ENCODE data around the gene PLK2. TPM values are rescaled to one million over a fixed set of nuclear protein-coding genes. Genes with fewer than 3 reads are reported as not detected.

PLK2 gene
- polyA plus RNA-seq, 1 donor (not counting 4 experiments of a cell fraction or from before 2014, with no cell fraction given) = 295 TPM

- H4K20me1 ChIP-seq (ENCODE audit: control insufficient read depth, extremely low read depth, insufficient read depth, low read length) = no peaks in the 10 kb centered on the region
- no peak overlapping the region for H3K27ac ChIP-seq (ENCODE audit: control insufficient read depth, insufficient read depth, low read length)
- FAIRE-seq = no peak
- H3K27me3 ChIP-seq (ENCODE audit: control insufficient read depth, extremely low read depth, insufficient read depth, low read length) = peaks cover 5% of the 10 kb centered on the region
- H3K79me2 ChIP-seq (ENCODE audit: control insufficient read depth, insufficient read depth, low read length) = no peaks in the 10 kb centered on the region
- no peak overlapping the region for H3K4me3 ChIP-seq (ENCODE audit: control insufficient read depth in 2 of 3, extremely low read depth in 1 of 3, insufficient read depth in 2 of 3, low read depth in 1 of 3, low read length in 3 of 3)
- no peaks in the 10 kb centered on the region for H3K36me3 ChIP-seq (ENCODE audit: control insufficient read depth in 2 of 2, extremely low read depth in 1 of 2, insufficient read depth in 2 of 2, low read length in 2 of 2)
- H3K9me3 ChIP-seq (ENCODE audit: control insufficient read depth, low read depth, low read length) = no peaks in the 10 kb centered on the region
- no peaks in the 10 kb centered on the region for H3K4me1 ChIP-seq (ENCODE audit: control insufficient read depth, extremely low read depth, insufficient read depth, low read length)
- dilution Hi-C loops (cut with MboI; ENCODE audit: extremely low pct_ligation_motif_present, low sequenced_read_pairs) = no loop called here
- no peak overlapping the region for H3K4me2 ChIP-seq (ENCODE audit: control insufficient read depth, extremely low read depth, insufficient read depth, low read depth, low read length)
- TF ChIP-seq CTCF (optimal IDR thresholded peaks at IDR 0.05 in 1 of 3, IDR thresholded peaks at IDR 0.05 in 1 of 3, conservative IDR thresholded peaks at IDR 0.05 in 1 of 3; ENCODE audit: extremely low read depth in 1 of 3, insufficient read depth in 2 of 3, low read length in 3 of 3) (no peak), EZH2 (IDR thresholded peaks at IDR 0.05; ENCODE audit: low read length) (no peak)
- H2AFZ ChIP-seq (ENCODE audit: control insufficient read depth, low read length) = no peak overlapping the region
- no peaks in the 10 kb centered on the region for H3K9me1 ChIP-seq (ENCODE audit: control insufficient read depth, extremely low read depth, insufficient read depth, low read length)
- DNase-seq (ENCODE audit: low read depth, low spot score) = no peak
- no peak overlapping the region for H3K9ac ChIP-seq (ENCODE audit: control insufficient read depth, extremely low read depth, insufficient read depth, low read length)
These were observed 38.0 kb upstream of the PLK2 start for GRCh38 chr5:58497921-58498320.

GRCh38 chr5:58497386-58497785, 37.5 kb upstream of the PLK2 start:
- DNase-seq (ENCODE audit: low read depth, low spot score) (no peak), FAIRE-seq (no peak)
- dilution Hi-C loops (cut with MboI; ENCODE audit: extremely low pct_ligation_motif_present, low sequenced_read_pairs) = no loop called here
- Histone ChIP-seq H3K4me1 (ENCODE audit: control insufficient read depth, extremely low read depth, insufficient read depth, low read length) (no peaks in the 10 kb centered on the region), H3K27me3 (ENCODE audit: control insufficient read depth, extremely low read depth, insufficient read depth, low read length) (peaks cover 3% of the 10 kb centered on the region), H3K9ac (ENCODE audit: control insufficient read depth, extremely low read depth, insufficient read depth, low read length) (no peak overlapping the region), H2AFZ (ENCODE audit: control insufficient read depth, low read length) (no peak overlapping the region), H3K9me3 (ENCODE audit: control insufficient read depth, low read depth, low read length) (no peaks in the 10 kb centered on the region), H3K36me3 (ENCODE audit: control insufficient read depth in 2 of 2, extremely low read depth in 1 of 2, insufficient read depth in 2 of 2, low read length in 2 of 2) (no peaks in the 10 kb centered on the region), H4K20me1 (ENCODE audit: control insufficient read depth, extremely low read depth, insufficient read depth, low read length) (no peaks in the 10 kb centered on the region), H3K4me2 (ENCODE audit: control insufficient read depth, extremely low read depth, insufficient read depth, low read depth, low read length) (no peak overlapping the region), H3K79me2 (ENCODE audit: control insufficient read depth, insufficient read depth, low read length) (no peaks in the 10 kb centered on the region), H3K27ac (ENCODE audit: control insufficient read depth, insufficient read depth, low read length) (no peak overlapping the region), H3K4me3 (ENCODE audit: control insufficient read depth in 2 of 3, extremely low read depth in 1 of 3, insufficient read depth in 2 of 3, low read depth in 1 of 3, low read length in 3 of 3) (no peak overlapping the region), H3K9me1 (ENCODE audit: control insufficient read depth, extremely low read depth, insufficient read depth, low read length) (no peaks in the 10 kb centered on the region)
- TF ChIP-seq EZH2 (IDR thresholded peaks at IDR 0.05; ENCODE audit: low read length) (no peak), CTCF (optimal IDR thresholded peaks at IDR 0.05 in 1 of 3, IDR thresholded peaks at IDR 0.05 in 1 of 3, conservative IDR thresholded peaks at IDR 0.05 in 1 of 3; ENCODE audit: extremely low read depth in 1 of 3, insufficient read depth in 2 of 3, low read length in 3 of 3) (no peak)

Data from keratinocyte (primary cell).